Colonic mucosa (tissue), 4 donors: Measurements from ENCODE around the gene CCDC28B. TPM values are rescaled to one million over a fixed set of nuclear protein-coding genes. Genes with fewer than 3 reads are reported as not detected.

Experiments used
- DNase-seq: peaks from one replicate; pipeline ENCODE4 v3.0.0-alpha.2; 2020
- H3K27ac ChIP-seq: fragments of 200-600 bp; one replicate; pipeline ENCODE4 v1.8.0; 2021
- H3K27me3 ChIP-seq: fragments of 200-600 bp; one replicate; pipeline ENCODE4 v1.8.0; 2021
- H3K36me3 ChIP-seq: fragments of 200-600 bp; one replicate; pipeline ENCODE4 v1.8.0; 2021
- H3K4me1 ChIP-seq: fragments of 200-600 bp; one replicate; pipeline ENCODE4 v1.8.0; 2021; ENCODE audit warnings: mild to moderate bottlenecking
- H3K4me3 ChIP-seq: fragments of 200-600 bp; one replicate; pipeline ENCODE4 v1.8.0; 2021
- H3K9ac ChIP-seq, 2 donors: one replicate each; pipeline ENCODE4 v1.7.0; 2013; ENCODE audit warnings: control low read depth in 2 of 2, low read depth in 2 of 2, low read length in 2 of 2
- H3K9me3 ChIP-seq: fragments of 200-600 bp; one replicate; pipeline ENCODE4 v1.8.0; 2021
- CTCF ChIP-seq: fragments of 200-600 bp; IDR thresholded peaks from one replicate; pipeline ENCODE4 v1.8.0; 2022; ENCODE audit warnings: antibody characterized with exemption, mild to moderate bottlenecking
- intact Hi-C: fragments of 100-400 bp; cut with DNase I; formaldehyde crosslinking; loops from one replicate; pipeline ENCODE4 v1.14.1; 2022
- total RNA-seq, 2 donors: library from RNA; stranded (reverse); fragmentation: NEBNext Ultra II Directional in 1 of 2; extraction: Animal tissue kit (Norgen Biotek cat#: 25700) in 1 of 2; gene quantifications; one replicate each; pipeline ENCODE4 v1.2.1, GENCODE V29; 2021
- donor health status: healthy.
- donor health status: DM: no; HTN: no; CAD: no.
- donor health status: DM: no; HTN: no; CAD: no.

CCDC28B gene
- total RNA-seq, 2 donors from 2014 or later = 2.8 to 5.1 TPM

DNA sequence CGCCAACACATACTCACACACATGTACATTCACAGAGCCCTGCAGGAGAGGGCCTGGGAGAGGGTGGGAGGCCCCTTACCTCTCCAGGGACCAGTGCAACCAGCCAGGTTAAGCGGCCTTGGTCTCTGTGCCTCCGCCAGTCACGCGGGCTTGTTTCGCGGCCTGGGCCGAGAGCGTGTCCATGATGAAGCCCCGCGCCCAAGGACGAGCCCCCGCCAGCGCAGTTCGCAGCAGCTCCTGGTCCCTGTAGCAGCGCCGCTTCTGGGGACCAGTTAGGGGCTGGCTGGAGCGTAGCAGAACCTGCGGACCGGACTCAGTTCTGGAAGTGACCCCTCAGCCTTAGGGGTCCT is 39.4 kb downstream of the CCDC28B start:
- Histone ChIP-seq H3K9ac (peak overlapping the region; percentile 47 to 94), H3K9me3 (no peaks in the 10 kb centered on the region), H3K27me3 (no peaks in the 10 kb centered on the region), H3K27ac (peak overlapping the region; percentile 84), H3K4me1 (no peaks in the 10 kb centered on the region), H3K4me3 (peak overlapping the region; percentile 55), H3K36me3 (no peaks in the 10 kb centered on the region)
- intact Hi-C loops = loop anchor here (10.0 kb wide), 1 partner anchor 95 kb away; the partner anchor contains the start of gene MARCKSL1
- TF ChIP-seq CTCF = no peak
- peak; percentile 26 for DNase-seq

DNA sequence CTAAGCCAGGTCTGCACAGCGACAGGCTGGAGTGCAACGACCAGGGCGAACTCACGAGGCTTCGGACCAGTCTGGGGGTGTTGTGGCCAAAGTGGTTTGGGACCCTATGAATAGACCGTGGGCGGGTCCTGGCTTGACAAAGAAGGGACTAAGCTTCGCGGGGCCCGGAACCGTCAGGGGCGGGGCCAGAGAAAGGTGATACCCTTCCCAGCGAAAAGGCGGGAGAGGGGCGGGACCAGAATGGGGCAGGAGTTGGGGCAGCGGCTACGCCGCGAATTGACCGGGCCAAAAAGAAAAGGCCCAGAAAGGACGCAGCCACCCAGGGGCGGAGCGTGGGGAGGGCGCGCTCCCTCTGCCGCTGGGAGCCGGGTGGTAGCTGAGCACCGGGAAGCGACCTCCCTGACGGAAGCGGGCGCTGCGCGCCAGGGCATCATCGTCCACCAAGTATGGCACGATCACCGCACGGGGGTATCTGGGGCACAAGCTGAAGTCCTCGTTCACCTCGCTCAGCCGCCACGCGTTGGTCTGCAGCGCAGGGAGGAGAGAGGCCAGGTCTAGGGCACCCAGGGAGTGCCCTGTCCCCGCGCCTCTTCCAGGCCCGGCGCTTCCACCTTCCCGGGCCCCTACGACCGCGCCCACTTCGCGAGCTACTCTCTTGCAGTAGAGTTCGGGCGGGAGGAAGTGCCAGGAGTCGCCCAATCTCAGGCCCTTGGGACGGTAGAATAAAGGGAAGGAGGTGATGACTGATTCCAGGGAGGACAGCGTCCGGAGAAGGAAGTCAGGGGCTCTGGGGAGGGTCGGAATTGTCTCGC is 40.0 kb downstream of the CCDC28B start:
- Histone ChIP-seq H3K36me3 (no peaks in the 10 kb centered on the region), H3K4me1 (no peaks in the 10 kb centered on the region), H3K9me3 (no peaks in the 10 kb centered on the region), H3K9ac (peak overlapping the region; percentile 61 to 94), H3K27me3 (no peaks in the 10 kb centered on the region), H3K4me3 (peak overlapping the region; percentile 55), H3K27ac (peak overlapping the region; percentile 84)
- no peak for TF ChIP-seq CTCF
- DNase-seq = peak; percentile 91
- intact Hi-C loops = loop anchor here (10.0 kb wide), 1 partner anchor 94 kb away; the partner anchor contains the start of gene MARCKSL1

GRCh38 chr1:32241001-32241763 is 40.8 kb downstream of the CCDC28B start:
- Histone ChIP-seq H3K27ac (peak overlapping the region; percentile 84), H3K9me3 (no peaks in the 10 kb centered on the region), H3K27me3 (no peaks in the 10 kb centered on the region), H3K4me1 (no peaks in the 10 kb centered on the region), H3K36me3 (no peaks in the 10 kb centered on the region), H3K9ac (peak overlapping the region; percentile 61 to 94), H3K4me3 (peak overlapping the region; percentile 55)
- peak; percentile 69 for DNase-seq
- TF ChIP-seq CTCF = no peak
- intact Hi-C loops = loop anchor here (10.0 kb wide), 1 partner anchor 94 kb away; the partner anchor contains the start of gene MARCKSL1

GRCh38 chr1:32242341-32242851 is 42.0 kb downstream of the CCDC28B start:
- DNase-seq = peak; percentile 32
- TF ChIP-seq CTCF = no peak
- Histone ChIP-seq H3K4me3 (no peak overlapping the region), H3K9me3 (no peaks in the 10 kb centered on the region), H3K36me3 (no peaks in the 10 kb centered on the region), H3K27me3 (no peaks in the 10 kb centered on the region), H3K4me1 (peaks cover 9% of the 10 kb centered on the region), H3K9ac (no peak overlapping the region), H3K27ac (no peak overlapping the region)
- intact Hi-C loops = loop anchor here (10.0 kb wide), 1 partner anchor 92 kb away; the partner anchor contains the start of gene MARCKSL1

GRCh38 chr1:32246888-32247273 is 46.5 kb downstream of the CCDC28B start, which contains the start of gene FAM167B:
Gene FAM167B (plus strand): TSS chr1:32247222. CDS start chr1:32247422, 200 bp downstream.
- Histone ChIP-seq H3K4me1 (peaks cover 10% of the 10 kb centered on the region), H3K9ac (no peak within 1 kb of the TSS), H3K4me3 (no peak within 1 kb of the TSS), H3K27ac (peak within 1 kb of the TSS; percentile 63), H3K9me3 (no peaks in the 10 kb centered on the region), H3K36me3 (no peaks in the 10 kb centered on the region), H3K27me3 (no peaks in the 10 kb centered on the region)
- peak; percentile 61 for DNase-seq
- TF ChIP-seq CTCF = no peak
- intact Hi-C loops = loop anchor here (10.0 kb wide), 1 partner anchor 88 kb away; the partner anchor contains the start of gene MARCKSL1
